GM21786 (cell line): Measurements from ENCODE around the gene PIGV.
"Not testable (repeated sequence)": the region's sequence is repeated elsewhere in the genome, so short reads cannot be mapped to it uniquely, and the experiment has no call there.

Experiments used
- ATAC-seq: cut with Tn5 transposase; IDR thresholded peaks from one replicate; pipeline ENCODE4 v1.9.1; 2021; ENCODE audit not compliant: unreplicated experiment

PIGV gene

GRCh38 chr1:26791626-26792025 lies 3.9 kb downstream of the PIGV start:
- no peak for ATAC-seq

- ATAC-seq: no peak
Measured at GRCh38 chr1:26792924-26793323, 5.2 kb downstream of the PIGV start.

GRCh38 chr1:26794391-26794790 lies 6.6 kb downstream of the PIGV start:
- no peak for ATAC-seq

GRCh38 chr1:26797627-26798026 lies 9.9 kb downstream of the PIGV start:
- ATAC-seq: no peak

GRCh38 chr1:26799479-26800142 lies 11.9 kb downstream of the PIGV start:
- ATAC-seq: no peak

- not testable (repeated sequence) for ATAC-seq
Measured at GRCh38 chr1:26803932-26804331, 16.2 kb downstream of the PIGV start.

- not testable (repeated sequence) for ATAC-seq
Measured at GRCh38 chr1:26810105-26810504, 22.4 kb downstream of the PIGV start.

GRCh38 chr1:26811057-26811456 lies 23.3 kb downstream of the PIGV start:
- ATAC-seq: no peak

- ATAC-seq: no peak
Measured at GRCh38 chr1:26811708-26812107, 24.0 kb downstream of the PIGV start.

- no peak for ATAC-seq
Measured at GRCh38 chr1:26814377-26814776, 26.6 kb downstream of the PIGV start.

- ATAC-seq: no peak
Measured at GRCh38 chr1:26814893-26815292, 27.1 kb downstream of the PIGV start.

GRCh38 chr1:26820784-26821269 lies 33.1 kb downstream of the PIGV start:
- peak; percentile 96 for ATAC-seq

GRCh38 chr1:26822737-26823395 lies 35.1 kb downstream of the PIGV start:
- ATAC-seq: no peak

GRCh38 chr1:26824731-26825130 lies 37.0 kb downstream of the PIGV start:
- no peak for ATAC-seq

GRCh38 chr1:26826261-26827105 lies 38.7 kb downstream of the PIGV start, which contains the start of gene ZDHHC18:
TSS of gene ZDHHC18 (plus strand) at chr1:26826688. CDS start at chr1:26826805, 117 bp downstream.
- ATAC-seq: peak; percentile 74

- no peak for ATAC-seq
Measured at GRCh38 chr1:26827106-26827604, 39.4 kb downstream of the PIGV start.

GRCh38 chr1:26827663-26828062 lies 39.9 kb downstream of the PIGV start:
- no peak for ATAC-seq

GRCh38 chr1:26828411-26828991 lies 40.8 kb downstream of the PIGV start:
- no peak for ATAC-seq

- no peak for ATAC-seq
Measured at GRCh38 chr1:26829184-26829911, 41.6 kb downstream of the PIGV start.

- ATAC-seq: no peak
Measured at GRCh38 chr1:26831059-26831458, 43.3 kb downstream of the PIGV start.
